Fibroblast of the aortic adventitia (primary cell): ENCODE measurements around the gene KIF21B. TPM values are rescaled to one million over a fixed set of nuclear protein-coding genes. Genes with fewer than 3 reads are reported as not detected.

Source experiments
- DNase-seq: peaks from one replicate; pipeline ENCODE4 v3.0.0-alpha.2; 2010; ENCODE audit warnings: low read depth
- H3K4me3 ChIP-seq: 2 replicates; pipeline ENCODE4 v1.5.1; 2011; ENCODE audit warnings: low read depth, mild to moderate bottlenecking, control low read depth, low read length, moderate library complexity
- total RNA-seq: library from RNA; depleted of rRNA; stranded (reverse); fragments of >200 nt; gene quantifications from 2 replicates; pipeline ENCODE4 v1.2.3, GENCODE V29; 2012; ENCODE audit warnings: low replicate concordance
- TF ChIP-seq, protein P1 (sequence below): IDR thresholded peaks from 2 replicates; pipeline ENCODE4 v1.5.1; 2011; ENCODE audit warnings: mild to moderate bottlenecking, low read length, control low read depth, inconsistent platforms; ENCODE audit not compliant: insufficient read depth

The KIF21B gene
- total RNA-seq, 1 donor: under 0.01 TPM

- H3K4me3 ChIP-seq: no peak overlapping the region
- DNase-seq: no peak
- TF ChIP-seq, protein P1, sequence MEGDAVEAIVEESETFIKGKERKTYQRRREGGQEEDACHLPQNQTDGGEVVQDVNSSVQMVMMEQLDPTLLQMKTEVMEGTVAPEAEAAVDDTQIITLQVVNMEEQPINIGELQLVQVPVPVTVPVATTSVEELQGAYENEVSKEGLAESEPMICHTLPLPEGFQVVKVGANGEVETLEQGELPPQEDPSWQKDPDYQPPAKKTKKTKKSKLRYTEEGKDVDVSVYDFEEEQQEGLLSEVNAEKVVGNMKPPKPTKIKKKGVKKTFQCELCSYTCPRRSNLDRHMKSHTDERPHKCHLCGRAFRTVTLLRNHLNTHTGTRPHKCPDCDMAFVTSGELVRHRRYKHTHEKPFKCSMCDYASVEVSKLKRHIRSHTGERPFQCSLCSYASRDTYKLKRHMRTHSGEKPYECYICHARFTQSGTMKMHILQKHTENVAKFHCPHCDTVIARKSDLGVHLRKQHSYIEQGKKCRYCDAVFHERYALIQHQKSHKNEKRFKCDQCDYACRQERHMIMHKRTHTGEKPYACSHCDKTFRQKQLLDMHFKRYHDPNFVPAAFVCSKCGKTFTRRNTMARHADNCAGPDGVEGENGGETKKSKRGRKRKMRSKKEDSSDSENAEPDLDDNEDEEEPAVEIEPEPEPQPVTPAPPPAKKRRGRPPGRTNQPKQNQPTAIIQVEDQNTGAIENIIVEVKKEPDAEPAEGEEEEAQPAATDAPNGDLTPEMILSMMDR: no peak
Observed at GRCh38 chr1:201064806-201065205, 41.3 kb upstream of the KIF21B start.

GRCh38 chr1:201063145-201063544, 39.6 kb upstream of the KIF21B start:
- H3K4me3 ChIP-seq: no peak overlapping the region
- DNase-seq: no peak
- TF ChIP-seq, protein P1: no peak

DNA sequence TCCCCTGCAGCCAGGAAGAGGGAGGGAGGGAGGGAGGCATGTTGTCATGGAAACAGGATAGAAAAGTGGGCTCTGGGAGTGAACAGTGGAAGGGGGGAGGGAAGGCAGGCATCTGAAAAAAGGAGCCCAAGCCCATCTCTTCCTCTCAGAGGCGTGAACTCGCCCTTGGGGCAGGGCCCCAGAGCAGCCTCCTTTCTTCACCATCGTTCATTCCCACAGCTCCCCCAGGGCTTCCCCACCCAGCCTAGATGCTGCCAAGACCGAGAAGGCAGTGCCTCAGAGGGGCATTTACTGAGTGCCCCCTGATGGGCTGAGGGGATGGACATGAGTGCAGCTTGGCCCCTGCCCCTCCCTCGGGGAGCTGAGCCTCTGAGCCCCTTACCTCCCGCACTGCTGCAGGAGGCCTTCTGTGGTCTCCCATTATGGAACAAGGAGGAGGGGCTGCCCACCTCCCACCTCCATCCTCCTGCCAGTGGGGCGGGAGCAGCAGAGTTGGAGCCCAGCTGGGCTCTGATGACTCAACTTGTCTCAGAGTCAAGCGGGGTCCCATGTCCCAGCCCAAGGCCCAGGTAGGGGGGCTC, 39.1 kb upstream of the KIF21B start:
- no peak overlapping the region for H3K4me3 ChIP-seq
- no peak for DNase-seq
- TF ChIP-seq, protein P1: no peak

DNA sequence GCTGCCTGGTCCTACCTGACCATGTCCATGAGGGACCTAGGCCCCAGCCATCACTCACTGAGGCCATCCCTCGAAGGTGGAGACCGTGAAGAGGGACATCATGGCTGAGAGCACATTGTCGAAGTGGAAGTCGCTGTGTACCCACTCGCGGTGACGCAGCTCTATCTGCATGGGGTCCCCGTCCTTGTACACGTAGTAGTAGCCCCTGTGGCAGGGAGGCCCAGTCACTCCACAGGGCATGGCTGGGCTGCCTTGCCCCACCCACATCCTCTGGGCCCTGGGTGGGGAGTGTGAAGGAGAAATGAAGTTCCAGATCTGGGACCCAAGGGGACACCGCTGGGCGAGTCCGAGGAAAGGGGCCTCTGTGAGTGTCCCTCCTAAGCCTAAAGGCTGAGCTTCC, 38.4 kb upstream of the KIF21B start:
- TF ChIP-seq, protein P1: no peak
- no peak overlapping the region for H3K4me3 ChIP-seq
- no peak for DNase-seq

DNA sequence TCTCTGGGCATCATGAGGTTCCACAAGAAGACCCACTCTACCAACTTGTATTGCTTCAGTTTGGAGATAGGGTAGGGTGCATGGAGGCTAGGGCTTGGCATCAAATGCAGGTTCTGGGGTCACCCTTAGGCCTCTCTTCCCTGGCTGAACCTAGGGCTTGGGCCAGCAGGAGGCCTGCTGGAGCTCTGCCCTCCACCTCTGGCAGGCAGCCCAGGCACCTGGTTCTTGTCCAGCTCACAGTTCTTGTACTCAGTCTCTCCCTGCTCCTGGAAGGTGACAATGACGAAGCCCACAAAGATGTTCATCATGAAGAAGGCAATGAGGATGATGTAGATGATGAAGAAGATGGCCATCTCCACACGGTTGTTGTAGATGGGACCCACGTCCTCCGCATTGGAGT, 37.5 kb upstream of the KIF21B start:
- no peak overlapping the region for H3K4me3 ChIP-seq
- TF ChIP-seq, protein P1: no peak
- DNase-seq: no peak

DNA sequence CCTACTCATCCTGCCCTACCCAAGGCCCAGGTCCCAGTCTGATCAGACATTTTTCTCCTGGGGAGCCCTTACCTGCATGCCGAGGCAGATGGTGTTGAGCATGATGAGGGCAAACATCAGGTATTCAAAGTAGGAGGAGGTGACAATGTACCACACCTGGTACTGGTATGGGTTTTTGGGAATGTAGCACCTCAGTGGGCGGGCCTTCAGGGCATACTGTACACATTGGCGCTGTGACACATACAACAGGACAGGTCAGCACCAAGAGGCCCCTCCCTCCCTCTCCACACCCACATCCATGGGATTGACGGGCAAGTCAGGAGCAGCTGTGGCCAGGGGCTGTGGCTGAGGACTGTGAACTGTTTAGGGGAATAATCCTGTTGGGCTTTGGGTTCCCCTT, 37.1 kb upstream of the KIF21B start:
- no peak for DNase-seq
- TF ChIP-seq, protein P1: no peak
- H3K4me3 ChIP-seq: no peak overlapping the region
